Measurements from ENCODE around the gene GRB10. TPM values are rescaled to one million over a fixed set of nuclear protein-coding genes. Genes with fewer than 3 reads are reported as not detected.

GRB10 gene
- polyA plus RNA-seq, 3 donors = 1.3 to 3.1 (median 1.5) TPM

DNA sequence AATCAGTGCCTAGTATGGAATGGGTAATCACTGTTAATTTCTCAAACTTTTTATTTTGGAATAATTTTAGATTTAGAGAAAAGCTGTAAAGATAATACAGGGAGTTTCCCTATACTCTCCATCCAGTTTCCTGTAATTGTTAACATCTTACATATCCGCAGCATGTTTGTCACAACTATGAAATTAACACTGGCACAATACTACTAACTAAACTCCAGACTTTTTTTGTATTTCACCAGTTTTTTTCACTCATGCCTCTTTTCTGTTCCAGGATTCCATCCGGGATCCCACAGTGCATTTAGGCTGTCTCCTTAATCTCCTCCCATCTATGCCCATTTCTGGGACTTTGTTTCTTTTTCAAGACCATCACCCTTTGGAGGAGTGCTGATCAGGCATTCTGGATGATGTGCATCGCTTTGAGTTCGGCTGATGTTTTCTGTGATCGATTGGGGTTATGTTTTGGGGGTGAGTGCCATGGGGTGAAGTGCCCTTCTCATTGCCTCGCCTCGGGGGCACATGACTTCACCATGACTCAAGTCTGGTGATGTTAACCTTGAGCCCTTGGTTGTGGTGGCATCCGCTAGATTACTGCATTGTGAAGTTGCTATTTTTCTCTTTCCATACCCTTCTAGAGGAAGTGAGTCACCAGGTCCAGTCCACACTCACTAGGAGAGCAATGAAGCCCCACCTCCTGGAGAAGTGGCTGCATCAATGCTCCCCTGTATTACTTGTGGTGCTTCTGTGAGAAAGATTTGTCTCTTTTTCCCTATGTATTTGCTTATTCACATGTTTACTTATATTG lies 43.9 kb upstream of the GRB10 start:
- Mint-ChIP-seq H3K4me3 (no peak overlapping the region), H3K9me3 (peaks cover 0 to 3% (median 0%) of the 10 kb centered on the region in 7 donors), H3K4me1 (peaks cover 7% of the 10 kb centered on the region), H3K36me3 (no peaks in the 10 kb centered on the region), H3K27ac (peak overlapping the region in 3 of 7 donors; percentile 1 to 51 (median 21)), H3K27me3 (ENCODE audit: low read depth in 3 of 3) (peaks cover 0 to 1% (median 0%) of the 10 kb centered on the region in 3 donors)
- Histone ChIP-seq H3K9ac (ENCODE audit: insufficient read depth, low read length, poor library complexity, severe bottlenecking) (no peak overlapping the region), H4K20me1 (ENCODE audit: insufficient read depth, low read length) (no peaks in the 10 kb centered on the region), H3K79me2 (ENCODE audit: insufficient read depth, low read length) (no peaks in the 10 kb centered on the region), H3K4me3 (replicated peaks in 1 of 3; ENCODE audit: low read depth in 2 of 3, low read length in 3 of 3) (no peak overlapping the region), H3K9me3 (replicated peaks in 1 of 2; ENCODE audit: control insufficient read depth in 1 of 2, insufficient read depth in 1 of 2, low read length in 2 of 2) (no peaks in the 10 kb centered on the region), H3K4me2 (replicated peaks; ENCODE audit: extremely low read depth, low read length, poor library complexity, severe bottlenecking) (no peak overlapping the region), H3K27me3 (ENCODE audit: control insufficient read depth in 2 of 2, insufficient read depth in 2 of 2, low read length in 2 of 2) (no peaks in the 10 kb centered on the region), H3K36me3 (replicated peaks in 1 of 2; ENCODE audit: control insufficient read depth in 1 of 2, insufficient read depth in 2 of 2, low read length in 2 of 2) (no peaks in the 10 kb centered on the region), H3K4me1 (ENCODE audit: control insufficient read depth in 1 of 2, insufficient read depth in 2 of 2, low read length in 2 of 2) (no peaks in the 10 kb centered on the region), H3K27ac (ENCODE audit: low read depth in 1 of 2, low read length in 2 of 2) (no peak overlapping the region), H2AFZ (ENCODE audit: insufficient read depth, low read depth, low read length, poor library complexity, severe bottlenecking) (no peak overlapping the region)
- intact Hi-C loops (cut with micrococcal nuclease) = no loop called here
- TF ChIP-seq, protein P1, sequence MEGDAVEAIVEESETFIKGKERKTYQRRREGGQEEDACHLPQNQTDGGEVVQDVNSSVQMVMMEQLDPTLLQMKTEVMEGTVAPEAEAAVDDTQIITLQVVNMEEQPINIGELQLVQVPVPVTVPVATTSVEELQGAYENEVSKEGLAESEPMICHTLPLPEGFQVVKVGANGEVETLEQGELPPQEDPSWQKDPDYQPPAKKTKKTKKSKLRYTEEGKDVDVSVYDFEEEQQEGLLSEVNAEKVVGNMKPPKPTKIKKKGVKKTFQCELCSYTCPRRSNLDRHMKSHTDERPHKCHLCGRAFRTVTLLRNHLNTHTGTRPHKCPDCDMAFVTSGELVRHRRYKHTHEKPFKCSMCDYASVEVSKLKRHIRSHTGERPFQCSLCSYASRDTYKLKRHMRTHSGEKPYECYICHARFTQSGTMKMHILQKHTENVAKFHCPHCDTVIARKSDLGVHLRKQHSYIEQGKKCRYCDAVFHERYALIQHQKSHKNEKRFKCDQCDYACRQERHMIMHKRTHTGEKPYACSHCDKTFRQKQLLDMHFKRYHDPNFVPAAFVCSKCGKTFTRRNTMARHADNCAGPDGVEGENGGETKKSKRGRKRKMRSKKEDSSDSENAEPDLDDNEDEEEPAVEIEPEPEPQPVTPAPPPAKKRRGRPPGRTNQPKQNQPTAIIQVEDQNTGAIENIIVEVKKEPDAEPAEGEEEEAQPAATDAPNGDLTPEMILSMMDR (IDR thresholded peaks at IDR 0.05) = no peak
- DNase-seq = peak in 1 of 3 donors; percentile 39
- 65% methylated on average over 6 of the region's 8 CpGs for WGBS (ENCODE audit: insufficient coverage)

DNA sequence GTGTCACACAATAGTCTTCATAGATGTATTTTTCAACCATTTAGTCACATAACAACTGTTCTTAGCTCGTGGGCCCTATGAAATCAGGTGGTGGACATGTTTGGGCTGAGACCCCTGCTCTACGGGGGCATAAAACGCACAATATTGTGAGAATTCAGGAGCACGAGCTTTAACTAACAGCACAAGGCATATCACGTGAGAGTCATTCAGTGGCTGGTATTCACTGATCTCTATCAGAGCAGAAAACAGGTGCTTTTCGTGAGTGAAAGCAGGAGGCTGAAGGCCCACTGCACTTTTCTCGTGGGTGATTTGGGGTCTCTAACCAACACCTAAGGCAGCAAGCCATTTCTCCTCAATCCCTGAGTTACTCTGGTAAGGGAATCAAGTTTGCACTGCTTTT lies 42.8 kb upstream of the GRB10 start:
- Histone ChIP-seq H4K20me1 (ENCODE audit: insufficient read depth, low read length) (no peaks in the 10 kb centered on the region), H3K4me2 (replicated peaks; ENCODE audit: extremely low read depth, low read length, poor library complexity, severe bottlenecking) (no peak overlapping the region), H2AFZ (ENCODE audit: insufficient read depth, low read depth, low read length, poor library complexity, severe bottlenecking) (no peak overlapping the region), H3K27me3 (ENCODE audit: control insufficient read depth in 2 of 2, insufficient read depth in 2 of 2, low read length in 2 of 2) (no peaks in the 10 kb centered on the region), H3K36me3 (replicated peaks in 1 of 2; ENCODE audit: control insufficient read depth in 1 of 2, insufficient read depth in 2 of 2, low read length in 2 of 2) (no peaks in the 10 kb centered on the region), H3K79me2 (ENCODE audit: insufficient read depth, low read length) (no peaks in the 10 kb centered on the region), H3K4me1 (ENCODE audit: control insufficient read depth in 1 of 2, insufficient read depth in 2 of 2, low read length in 2 of 2) (no peaks in the 10 kb centered on the region), H3K4me3 (replicated peaks in 1 of 3; ENCODE audit: low read depth in 2 of 3, low read length in 3 of 3) (no peak overlapping the region), H3K9ac (ENCODE audit: insufficient read depth, low read length, poor library complexity, severe bottlenecking) (no peak overlapping the region), H3K9me3 (replicated peaks in 1 of 2; ENCODE audit: control insufficient read depth in 1 of 2, insufficient read depth in 1 of 2, low read length in 2 of 2) (no peaks in the 10 kb centered on the region), H3K27ac (ENCODE audit: low read depth in 1 of 2, low read length in 2 of 2) (no peak overlapping the region)
- no peak for DNase-seq
- H3K27me3 Mint-ChIP-seq (ENCODE audit: low read depth in 3 of 3) = peaks cover 0 to 1% (median 0%) of the 10 kb centered on the region in 3 donors
- 93% methylated on average over 4 of the region's 7 CpGs for WGBS (ENCODE audit: insufficient coverage)
- H3K4me1 Mint-ChIP-seq = peaks cover 7% of the 10 kb centered on the region
- no peaks in the 10 kb centered on the region for H3K36me3 Mint-ChIP-seq
- intact Hi-C loops (cut with micrococcal nuclease) = no loop called here
- H3K27ac Mint-ChIP-seq = no peak overlapping the region
- H3K4me3 Mint-ChIP-seq = no peak overlapping the region
- peaks cover 0 to 3% (median 0%) of the 10 kb centered on the region in 7 donors for H3K9me3 Mint-ChIP-seq
- TF ChIP-seq, protein P1 (IDR thresholded peaks at IDR 0.05) = no peak

Measured in CD14-positive monocyte (primary cell).